Glutamatergic neuron (in vitro differentiated cells): ENCODE measurements around the gene TMED9. TPM values are rescaled to one million over a fixed set of nuclear protein-coding genes. Genes with fewer than 3 reads are reported as not detected.
A peak's percentile ranks its signal among the peaks of the same experiment; 100 is the strongest.

Experiments used
- DNase-seq: peaks from one replicate; pipeline ENCODE4 v3.0.0; 2022
- H3K27ac Mint-ChIP-seq: one replicate; pipeline ENCODE4 v1.8.0; 2020; ENCODE audit warnings: mild to moderate bottlenecking, mixed read lengths, inconsistent platforms; ENCODE audit not compliant: unreplicated experiment
- H3K27me3 Mint-ChIP-seq: one replicate; pipeline ENCODE4 v1.8.0; 2020; ENCODE audit warnings: mild to moderate bottlenecking, moderate library complexity, mixed read lengths, inconsistent platforms; ENCODE audit not compliant: unreplicated experiment
- H3K36me3 Mint-ChIP-seq: one replicate; pipeline ENCODE4 v1.8.0; 2020; ENCODE audit warnings: mild to moderate bottlenecking, mixed read lengths, inconsistent platforms; ENCODE audit not compliant: unreplicated experiment
- H3K4me1 Mint-ChIP-seq: one replicate; pipeline ENCODE4 v1.8.0; 2020; ENCODE audit warnings: mild to moderate bottlenecking, low read depth, mixed read lengths, inconsistent platforms; ENCODE audit not compliant: unreplicated experiment
- H3K4me3 Mint-ChIP-seq: one replicate; pipeline ENCODE4 v1.8.0; 2020; ENCODE audit warnings: mild to moderate bottlenecking, mixed read lengths, inconsistent platforms; ENCODE audit not compliant: unreplicated experiment
- H3K9me3 Mint-ChIP-seq: one replicate; pipeline ENCODE4 v1.8.0; 2020; ENCODE audit warnings: mild to moderate bottlenecking, moderate library complexity, mixed read lengths, inconsistent platforms; ENCODE audit not compliant: unreplicated experiment
- CTCF ChIP-seq: fragments of 200-600 bp; sonication (generic); IDR thresholded peaks from one replicate; pipeline ENCODE4 v1.5.0; 2021; ENCODE audit not compliant: partially characterized antibody, unreplicated experiment
- total RNA-seq: library from RNA; stranded (reverse); fragmentation: NEBNext Ultra II Directional; extraction: Animal tissue kit (Norgen Biotek cat#: 25700); gene quantifications from one replicate; pipeline ENCODE4 v1.2.1, GENCODE V29; 2021; ENCODE audit not compliant: unreplicated experiment

TMED9 gene
- total RNA-seq, 1 donor from 2014 or later: 94.6 TPM

GRCh38 chr5:177598477-177598876 is 6.5 kb downstream of the TMED9 start:
- no peak overlapping the region for H3K4me3 Mint-ChIP-seq
- peaks cover 7% of the 10 kb centered on the region for H3K27me3 Mint-ChIP-seq
- H3K27ac Mint-ChIP-seq: no peak overlapping the region
- H3K4me1 Mint-ChIP-seq: peaks cover 6% of the 10 kb centered on the region
- DNase-seq: no peak
- TF ChIP-seq CTCF: no peak
- peaks cover 7% of the 10 kb centered on the region for H3K9me3 Mint-ChIP-seq
- H3K36me3 Mint-ChIP-seq: no peaks in the 10 kb centered on the region

GRCh38 chr5:177599731-177600507 is 7.9 kb downstream of the TMED9 start, which contains the start of gene B4GALT7:
B4GALT7 (plus strand) TSS chr5:177600132; CDS start chr5:177600211, 79 bp downstream.
- peak; percentile 88 for DNase-seq
- no peak for TF ChIP-seq CTCF

GRCh38 chr5:177600508-177601018 is 8.6 kb downstream of the TMED9 start:
- peaks cover 10% of the 10 kb centered on the region for H3K27me3 Mint-ChIP-seq
- H3K4me1 Mint-ChIP-seq: peaks cover 6% of the 10 kb centered on the region
- H3K27ac Mint-ChIP-seq: peak overlapping the region; percentile 92
- H3K4me3 Mint-ChIP-seq: peak overlapping the region; percentile 97
- no peak for TF ChIP-seq CTCF
- H3K9me3 Mint-ChIP-seq: peaks cover 7% of the 10 kb centered on the region
- H3K36me3 Mint-ChIP-seq: no peaks in the 10 kb centered on the region
- DNase-seq: no peak

More at GRCh38 chr5:177599731-177600507, 7.9 kb downstream of the TMED9 start, which contains the start of gene B4GALT7:
- Mint-ChIP-seq H3K4me3 (peak within 1 kb of the TSS; percentile 97), H3K27ac (peak within 1 kb of the TSS; percentile 92), H3K4me1 (peaks cover 6% of the 10 kb centered on the region), H3K36me3 (no peaks in the 10 kb centered on the region), H3K9me3 (peaks cover 7% of the 10 kb centered on the region), H3K27me3 (peaks cover 9% of the 10 kb centered on the region)

GRCh38 chr5:177601126-177601525 is 9.1 kb downstream of the TMED9 start:
- Mint-ChIP-seq H3K36me3 (no peaks in the 10 kb centered on the region), H3K4me3 (peak overlapping the region; percentile 97), H3K27me3 (peaks cover 12% of the 10 kb centered on the region), H3K4me1 (peaks cover 6% of the 10 kb centered on the region), H3K27ac (peak overlapping the region; percentile 92), H3K9me3 (peaks cover 7% of the 10 kb centered on the region)
- TF ChIP-seq CTCF: no peak
- no peak for DNase-seq
